ENCODE measurements around the gene TMEM175. TPM values are rescaled to one million over a fixed set of nuclear protein-coding genes. Genes with fewer than 3 reads are reported as not detected.

The TMEM175 gene
- total and polyA plus RNA-seq, 2 donors (not counting 1 experiment from before 2014, with no cell fraction given), result 44.4 to 432 TPM

DNA sequence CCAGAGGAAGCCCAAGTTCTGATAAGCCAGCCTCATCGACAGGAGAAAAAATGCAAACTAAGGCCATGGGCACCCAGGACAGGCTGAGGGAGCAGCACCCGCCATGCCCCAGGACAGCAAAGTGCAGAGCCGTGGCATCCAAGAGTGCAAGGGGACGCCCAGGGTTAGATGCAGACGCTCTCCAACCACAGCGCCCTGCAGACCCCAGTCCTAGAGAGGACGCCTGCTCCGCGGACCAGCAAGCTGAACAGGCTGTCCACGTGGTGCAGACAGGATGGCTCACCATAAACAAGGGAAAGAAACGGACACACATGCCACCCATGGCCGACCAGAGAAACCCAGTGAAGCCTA is 32.7 kb upstream of the TMEM175 start:
- H3K4me2 ChIP-seq (replicated peaks; ENCODE audit: low read depth, low read length, poor library complexity, severe bottlenecking), result no peak overlapping the region
- no peaks in the 10 kb centered on the region for H3K4me1 Mint-ChIP-seq
- TF ChIP-seq, protein P1, sequence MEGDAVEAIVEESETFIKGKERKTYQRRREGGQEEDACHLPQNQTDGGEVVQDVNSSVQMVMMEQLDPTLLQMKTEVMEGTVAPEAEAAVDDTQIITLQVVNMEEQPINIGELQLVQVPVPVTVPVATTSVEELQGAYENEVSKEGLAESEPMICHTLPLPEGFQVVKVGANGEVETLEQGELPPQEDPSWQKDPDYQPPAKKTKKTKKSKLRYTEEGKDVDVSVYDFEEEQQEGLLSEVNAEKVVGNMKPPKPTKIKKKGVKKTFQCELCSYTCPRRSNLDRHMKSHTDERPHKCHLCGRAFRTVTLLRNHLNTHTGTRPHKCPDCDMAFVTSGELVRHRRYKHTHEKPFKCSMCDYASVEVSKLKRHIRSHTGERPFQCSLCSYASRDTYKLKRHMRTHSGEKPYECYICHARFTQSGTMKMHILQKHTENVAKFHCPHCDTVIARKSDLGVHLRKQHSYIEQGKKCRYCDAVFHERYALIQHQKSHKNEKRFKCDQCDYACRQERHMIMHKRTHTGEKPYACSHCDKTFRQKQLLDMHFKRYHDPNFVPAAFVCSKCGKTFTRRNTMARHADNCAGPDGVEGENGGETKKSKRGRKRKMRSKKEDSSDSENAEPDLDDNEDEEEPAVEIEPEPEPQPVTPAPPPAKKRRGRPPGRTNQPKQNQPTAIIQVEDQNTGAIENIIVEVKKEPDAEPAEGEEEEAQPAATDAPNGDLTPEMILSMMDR (IDR thresholded peaks at IDR 0.05), result no peak
- no peak for TF ChIP-seq EZH2 (IDR thresholded peaks at IDR 0.05; ENCODE audit: borderline replicate concordance, insufficient read depth, low read depth, low read length, poor library complexity, severe bottlenecking)
- no peak overlapping the region for H3K27ac ChIP-seq (ENCODE audit: low read length in 2 of 2)
- no peak overlapping the region for H3K4me3 Mint-ChIP-seq
- H3K4me3 ChIP-seq (ENCODE audit: control extremely low read depth in 1 of 5, extremely low read depth in 1 of 5, insufficient read depth in 1 of 5, low read depth in 2 of 5, low read length in 4 of 5), result no peak overlapping the region
- no peaks in the 10 kb centered on the region for H3K9me3 ChIP-seq (ENCODE audit: control extremely low read depth in 1 of 3, control insufficient read depth in 2 of 3, insufficient read depth in 1 of 3, low read length in 2 of 3)
- DNase-seq (no peak), ATAC-seq (ENCODE audit: low read depth) (no peak)
- ChIA-PET CTCF (no interaction called here), POLR2A (no interaction called here)
- H4K20me1 ChIP-seq (ENCODE audit: control insufficient read depth, insufficient read depth, low read length, poor library complexity, severe bottlenecking), result peaks cover 93% of the 10 kb centered on the region
- no peaks in the 10 kb centered on the region for H3K9me3 Mint-ChIP-seq (ENCODE audit: insufficient read depth)
- H3K79me2 ChIP-seq (ENCODE audit: control insufficient read depth, insufficient read depth, low read length), result peaks cover 69% of the 10 kb centered on the region
- no peaks in the 10 kb centered on the region for H3K4me1 ChIP-seq (ENCODE audit: control insufficient read depth in 2 of 2, insufficient read depth in 2 of 2, low read length in 2 of 2)
- H3K27me3 ChIP-seq (replicated peaks in 1 of 4; ENCODE audit: control extremely low read depth in 1 of 4, control insufficient read depth in 3 of 4, insufficient read depth in 4 of 4, low read length in 3 of 4), result no peaks in the 10 kb centered on the region
- peaks cover 0 to 26% of the 10 kb centered on the region in 2 experiments for H3K36me3 ChIP-seq (replicated peaks in 1 of 2; ENCODE audit: control extremely low read depth in 1 of 2, control insufficient read depth in 1 of 2, extremely low read depth in 1 of 2, insufficient read depth in 2 of 2, low read length in 1 of 2)
- no peaks in the 10 kb centered on the region for H3K27me3 Mint-ChIP-seq
- 98% methylated on average over 12 of the region's 12 CpGs for WGBS (ENCODE audit: insufficient coverage)
- H2AFZ ChIP-seq (ENCODE audit: insufficient read depth, low read depth, low read length, poor library complexity, severe bottlenecking), result no peak overlapping the region
- no peak overlapping the region for H3K9ac ChIP-seq (ENCODE audit: low read length)
- intact Hi-C loops (cut with micrococcal nuclease), result loop anchor here (5.0 kb wide), 1 partner anchor 88 kb away; the partner anchor contains the start of gene IDUA
- H3K27ac Mint-ChIP-seq, result no peak overlapping the region

DNA sequence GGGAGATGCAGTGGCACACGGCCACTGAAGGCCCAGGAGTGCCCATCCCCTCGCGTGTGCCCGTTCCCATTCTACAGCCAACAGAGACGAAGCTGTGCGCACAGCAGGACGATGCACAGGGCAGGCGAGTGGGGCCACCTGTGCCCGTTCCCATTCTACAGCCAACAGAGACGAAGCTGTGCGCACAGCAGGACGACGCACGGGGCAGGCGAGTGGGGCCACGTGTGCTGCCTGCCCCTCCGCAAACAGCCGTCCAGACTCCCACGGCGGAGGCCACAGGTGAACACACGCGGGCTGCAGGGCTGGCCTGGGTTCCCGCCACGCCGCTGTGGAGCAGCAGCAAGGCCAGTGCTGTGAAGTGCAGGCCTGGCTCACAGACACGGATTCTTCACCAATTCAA is 32.2 kb upstream of the TMEM175 start:
- Mint-ChIP-seq H3K27me3 (no peaks in the 10 kb centered on the region), H3K4me1 (no peaks in the 10 kb centered on the region), H3K4me3 (no peak overlapping the region), H3K9me3 (ENCODE audit: insufficient read depth) (no peaks in the 10 kb centered on the region), H3K27ac (no peak overlapping the region)
- peaks cover 93% of the 10 kb centered on the region for H4K20me1 ChIP-seq (ENCODE audit: control insufficient read depth, insufficient read depth, low read length, poor library complexity, severe bottlenecking)
- no peaks in the 10 kb centered on the region for H3K9me3 ChIP-seq (ENCODE audit: control extremely low read depth in 1 of 3, control insufficient read depth in 2 of 3, insufficient read depth in 1 of 3, low read length in 2 of 3)
- intact Hi-C loops (cut with micrococcal nuclease), result no loop called here
- H3K9ac ChIP-seq (ENCODE audit: low read length), result no peak overlapping the region
- ATAC-seq (ENCODE audit: low read depth), result no peak
- WGBS (ENCODE audit: insufficient coverage), result 97% methylated on average over 26 of the region's 26 CpGs
- H3K4me1 ChIP-seq (ENCODE audit: control insufficient read depth in 2 of 2, insufficient read depth in 2 of 2, low read length in 2 of 2), result no peaks in the 10 kb centered on the region
- peaks cover 69% of the 10 kb centered on the region for H3K79me2 ChIP-seq (ENCODE audit: control insufficient read depth, insufficient read depth, low read length)
- ChIA-PET CTCF (no interaction called here), POLR2A (no interaction called here)
- H3K27me3 ChIP-seq (replicated peaks in 1 of 4; ENCODE audit: control extremely low read depth in 1 of 4, control insufficient read depth in 3 of 4, insufficient read depth in 4 of 4, low read length in 3 of 4), result no peaks in the 10 kb centered on the region
- no peak overlapping the region for H3K4me2 ChIP-seq (replicated peaks; ENCODE audit: low read depth, low read length, poor library complexity, severe bottlenecking)
- no peak overlapping the region for H3K27ac ChIP-seq (ENCODE audit: low read length in 2 of 2)
- DNase-seq, result no peak
- H2AFZ ChIP-seq (ENCODE audit: insufficient read depth, low read depth, low read length, poor library complexity, severe bottlenecking), result no peak overlapping the region
- TF ChIP-seq EZH2 (IDR thresholded peaks at IDR 0.05; ENCODE audit: borderline replicate concordance, insufficient read depth, low read depth, low read length, poor library complexity, severe bottlenecking), result no peak
- peaks cover 0 to 26% of the 10 kb centered on the region in 2 experiments for H3K36me3 ChIP-seq (replicated peaks in 1 of 2; ENCODE audit: control extremely low read depth in 1 of 2, control insufficient read depth in 1 of 2, extremely low read depth in 1 of 2, insufficient read depth in 2 of 2, low read length in 1 of 2)
- no peak overlapping the region for H3K4me3 ChIP-seq (ENCODE audit: control extremely low read depth in 1 of 5, extremely low read depth in 1 of 5, insufficient read depth in 1 of 5, low read depth in 2 of 5, low read length in 4 of 5)
